Measurements from ENCODE around the gene GOLGA2.

The GOLGA2 gene

GRCh38 chr9:128211186-128211980 lies 64.4 kb downstream of the GOLGA2 start:
- no peak for DNase-seq

- DNase-seq: no peak
These were observed 66.7 kb downstream of the GOLGA2 start for GRCh38 chr9:128208946-128209669.

- DNase-seq: no peak
These were observed 67.4 kb downstream of the GOLGA2 start for GRCh38 chr9:128208386-128208785.

- DNase-seq: no peak
These were observed 68.6 kb downstream of the GOLGA2 start for GRCh38 chr9:128206916-128207910.

- DNase-seq: no peak
These were observed 69.3 kb downstream of the GOLGA2 start for GRCh38 chr9:128206484-128206883.
